Loucy (cell line): Measurements from ENCODE around the gene MACROD1.

Experiments
- H2AFZ ChIP-seq: fragments of 200-600 bp; sonication (generic); 2 replicates; pipeline ENCODE4 v1.6.0; 2016; ENCODE audit warnings: antibody characterized with exemption, mild to moderate bottlenecking, low read length, moderate library complexity
- H3F3A ChIP-seq: fragments of 200-600 bp; 2 replicates; pipeline ENCODE4 v1.6.0; 2016; ENCODE audit warnings: antibody characterized with exemption, low read depth, mild to moderate bottlenecking
- H3K27me3 ChIP-seq: fragments of 200-600 bp; sonication (generic); 2 replicates; pipeline ENCODE4 v1.6.1; 2014; ENCODE audit warnings: low read length, mild to moderate bottlenecking; ENCODE audit not compliant: insufficient read depth, poor library complexity, severe bottlenecking
- H3K36me3 ChIP-seq: fragments of 200-600 bp; sonication (generic); 2 replicates; pipeline ENCODE4 v1.6.1; 2016; ENCODE audit warnings: low read length; ENCODE audit not compliant: insufficient read depth
- H3K4me1 ChIP-seq: fragments of 200-600 bp; sonication (generic); 2 replicates; pipeline ENCODE4 v1.5.1; 2014; ENCODE audit warnings: low read length, mild to moderate bottlenecking; ENCODE audit not compliant: insufficient read depth, poor library complexity, severe bottlenecking
- H3K4me2 ChIP-seq: fragments of 200-600 bp; sonication (generic); 2 replicates; pipeline ENCODE4 v1.6.0; 2014; ENCODE audit warnings: antibody characterized with exemption, low read length, low read depth, mild to moderate bottlenecking; ENCODE audit not compliant: poor library complexity, severe bottlenecking
- H3K4me3 ChIP-seq: fragments of 200-600 bp; sonication (generic); 2 replicates; pipeline ENCODE4 v1.5.1; 2014; ENCODE audit warnings: low read length, mild to moderate bottlenecking, mixed read lengths; ENCODE audit not compliant: poor library complexity, severe bottlenecking
- H3K79me2 ChIP-seq: fragments of 200-600 bp; sonication (generic); 2 replicates; pipeline ENCODE4 v1.6.1; 2014; ENCODE audit warnings: low read length; ENCODE audit not compliant: insufficient read depth
- H3K9ac ChIP-seq: fragments of 200-600 bp; sonication (generic); 2 replicates; pipeline ENCODE4 v1.6.0; 2014; ENCODE audit warnings: mild to moderate bottlenecking, low read depth, low read length, moderate library complexity; ENCODE audit not compliant: poor library complexity, severe bottlenecking
- H3K9me2 ChIP-seq: fragments of 200-600 bp; sonication (generic); replicated peaks from 2 replicates; pipeline ENCODE4 v1.6.1; 2016; ENCODE audit warnings: low read depth, low read length, mixed read lengths
- H3K9me3 ChIP-seq: fragments of 200-600 bp; sonication (generic); 2 replicates; pipeline ENCODE4 v1.6.1; 2014; ENCODE audit warnings: mild to moderate bottlenecking, antibody characterized with exemption, low read length, low read depth; ENCODE audit not compliant: insufficient read depth
- H4K20me1 ChIP-seq: fragments of 200-600 bp; sonication (generic); 2 replicates; pipeline ENCODE4 v1.6.0; 2014; ENCODE audit warnings: antibody characterized with exemption, low read length, mild to moderate bottlenecking; ENCODE audit not compliant: insufficient read depth, poor library complexity, severe bottlenecking
- EZH2phosphoT487 ChIP-seq: fragments of 200-600 bp; IDR thresholded peaks from 2 replicates; pipeline ENCODE4 v1.6.1; 2018; ENCODE audit warnings: antibody characterized with exemption, mild to moderate bottlenecking, moderate library complexity, borderline replicate concordance
- TF ChIP-seq, protein P1 (sequence below): fragments of 200-600 bp; sonication (generic); conservative IDR thresholded peaks from 2 replicates; pipeline ENCODE4 v1.5.1; 2014; ENCODE audit warnings: mild to moderate bottlenecking, antibody characterized with exemption, low read length

Gene MACROD1

DNA sequence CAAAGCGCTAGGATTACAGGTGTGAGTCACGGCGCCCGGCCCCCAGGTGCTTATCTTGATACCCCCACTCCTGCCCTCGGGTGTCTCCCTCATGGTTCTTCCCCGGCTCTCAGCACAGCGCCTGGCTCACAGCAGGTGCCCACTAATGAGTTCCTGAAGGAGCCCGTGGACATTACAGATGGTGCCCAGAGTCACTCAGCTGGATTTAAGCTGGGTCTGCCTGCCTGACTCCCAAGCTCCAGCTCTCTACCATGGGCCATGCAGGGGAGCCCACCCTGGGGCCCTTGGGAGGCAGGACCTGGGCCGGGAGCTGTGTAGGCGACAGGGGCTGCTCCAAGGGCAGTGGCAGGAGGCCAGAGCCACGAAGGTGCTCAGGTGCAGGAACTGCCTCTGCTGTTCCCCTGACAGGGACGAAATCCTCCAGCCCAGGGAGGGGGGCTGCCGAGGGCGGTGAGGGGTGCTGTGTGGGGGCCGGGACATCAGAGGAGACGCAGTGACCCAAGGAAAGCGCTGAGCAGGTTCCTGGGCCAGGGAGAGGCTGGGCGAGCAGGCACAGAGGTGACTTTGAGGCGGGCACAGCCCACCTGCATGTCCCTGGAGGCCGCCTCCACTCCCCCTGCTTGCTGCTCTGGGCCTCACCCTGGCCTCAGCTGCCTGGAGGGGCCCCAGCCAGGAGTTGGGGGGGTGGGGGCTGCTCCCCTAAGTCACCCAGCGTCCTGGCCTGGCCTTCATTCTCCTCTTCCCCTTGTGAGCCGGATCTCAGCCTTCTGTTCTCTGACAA lies 144.7 kb downstream of the MACROD1 start:
- Histone ChIP-seq H3K4me3 (no peak overlapping the region), H3K79me2 (no peaks in the 10 kb centered on the region), H3K36me3 (no peaks in the 10 kb centered on the region), H3F3A (no peaks in the 10 kb centered on the region), H2AFZ (no peak overlapping the region), H3K4me2 (no peak overlapping the region), H3K27me3 (no peaks in the 10 kb centered on the region), H4K20me1 (no peaks in the 10 kb centered on the region), H3K9me2 (no peaks in the 10 kb centered on the region), H3K4me1 (no peaks in the 10 kb centered on the region), H3K9me3 (no peaks in the 10 kb centered on the region), H3K9ac (no peak overlapping the region)
- TF ChIP-seq EZH2phosphoT487 = no peak
- TF ChIP-seq, protein P1, sequence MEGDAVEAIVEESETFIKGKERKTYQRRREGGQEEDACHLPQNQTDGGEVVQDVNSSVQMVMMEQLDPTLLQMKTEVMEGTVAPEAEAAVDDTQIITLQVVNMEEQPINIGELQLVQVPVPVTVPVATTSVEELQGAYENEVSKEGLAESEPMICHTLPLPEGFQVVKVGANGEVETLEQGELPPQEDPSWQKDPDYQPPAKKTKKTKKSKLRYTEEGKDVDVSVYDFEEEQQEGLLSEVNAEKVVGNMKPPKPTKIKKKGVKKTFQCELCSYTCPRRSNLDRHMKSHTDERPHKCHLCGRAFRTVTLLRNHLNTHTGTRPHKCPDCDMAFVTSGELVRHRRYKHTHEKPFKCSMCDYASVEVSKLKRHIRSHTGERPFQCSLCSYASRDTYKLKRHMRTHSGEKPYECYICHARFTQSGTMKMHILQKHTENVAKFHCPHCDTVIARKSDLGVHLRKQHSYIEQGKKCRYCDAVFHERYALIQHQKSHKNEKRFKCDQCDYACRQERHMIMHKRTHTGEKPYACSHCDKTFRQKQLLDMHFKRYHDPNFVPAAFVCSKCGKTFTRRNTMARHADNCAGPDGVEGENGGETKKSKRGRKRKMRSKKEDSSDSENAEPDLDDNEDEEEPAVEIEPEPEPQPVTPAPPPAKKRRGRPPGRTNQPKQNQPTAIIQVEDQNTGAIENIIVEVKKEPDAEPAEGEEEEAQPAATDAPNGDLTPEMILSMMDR = no peak

DNA sequence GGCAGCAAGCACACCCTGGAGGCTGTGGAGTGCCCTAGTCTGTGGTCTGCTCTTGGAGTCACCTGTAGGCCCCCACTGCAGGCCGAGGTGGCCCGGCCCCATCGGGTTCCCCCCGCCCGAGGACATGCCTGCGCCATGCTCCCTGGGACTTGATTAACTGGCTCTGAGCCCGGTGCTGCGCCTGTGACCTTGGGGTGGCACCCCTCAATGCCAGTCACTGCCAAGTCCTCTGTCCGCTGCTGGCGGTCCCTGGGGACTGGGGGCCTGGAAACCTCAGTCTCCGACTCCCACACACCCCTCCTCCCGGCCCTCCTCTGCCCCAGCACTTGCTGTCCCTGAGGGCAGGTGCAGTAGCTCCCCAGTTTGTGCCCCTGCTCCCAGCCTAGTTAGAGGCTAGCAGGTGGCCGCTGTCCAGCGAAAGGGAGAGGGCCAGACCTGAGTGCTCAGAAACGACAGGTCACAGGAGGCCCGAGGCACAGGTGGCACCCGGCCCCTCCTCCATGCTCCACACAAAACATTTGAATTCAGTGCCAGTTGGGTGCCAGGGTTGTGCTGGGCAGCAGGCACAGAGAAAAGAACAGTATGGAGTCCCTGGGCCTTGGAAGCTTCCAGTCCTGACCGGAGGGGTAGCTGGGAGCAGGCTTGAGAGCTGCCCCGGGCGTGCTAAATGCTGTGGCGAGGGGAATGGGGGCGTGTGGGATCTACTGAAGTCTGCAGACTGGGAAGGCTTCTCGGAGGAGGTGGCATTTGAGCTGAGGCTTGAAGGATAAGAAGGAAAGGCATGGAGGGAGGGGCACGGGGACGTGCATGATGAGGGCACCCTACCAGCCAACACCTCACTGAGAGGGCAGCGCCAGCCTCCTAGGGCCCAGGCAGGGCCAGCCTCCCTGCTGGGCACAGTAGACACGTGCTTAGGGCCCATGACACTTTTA lies 146.5 kb downstream of the MACROD1 start:
- Histone ChIP-seq H3K9me3 (no peaks in the 10 kb centered on the region), H3K4me2 (no peak overlapping the region), H2AFZ (no peak overlapping the region), H3K4me3 (no peak overlapping the region), H3F3A (no peaks in the 10 kb centered on the region), H4K20me1 (no peaks in the 10 kb centered on the region), H3K36me3 (no peaks in the 10 kb centered on the region), H3K4me1 (no peaks in the 10 kb centered on the region), H3K9me2 (no peaks in the 10 kb centered on the region), H3K79me2 (no peaks in the 10 kb centered on the region), H3K9ac (no peak overlapping the region), H3K27me3 (no peaks in the 10 kb centered on the region)
- no peak for TF ChIP-seq EZH2phosphoT487
- TF ChIP-seq, protein P1 = no peak

DNA sequence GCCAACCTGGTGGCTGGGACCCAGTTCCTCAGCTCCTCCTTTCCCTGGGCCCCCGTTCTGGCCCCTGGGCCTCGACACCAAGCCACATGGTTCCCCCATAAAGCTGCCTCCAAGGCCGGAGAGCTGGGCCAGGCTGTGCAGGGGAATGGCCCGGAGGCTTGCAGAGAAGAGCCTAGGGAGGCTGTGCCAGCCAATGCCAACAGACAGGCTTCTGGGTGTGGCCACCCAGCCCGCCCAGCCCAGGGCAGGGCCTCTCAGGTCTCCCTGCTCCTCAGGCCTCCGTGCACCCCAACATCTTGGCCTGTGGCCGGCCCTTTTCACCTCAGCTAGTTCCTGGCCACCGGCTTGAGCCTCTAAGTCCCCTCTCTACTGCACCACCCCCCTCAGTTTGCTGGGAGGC lies 147.6 kb downstream of the MACROD1 start:
- H4K20me1 ChIP-seq = no peaks in the 10 kb centered on the region

More for the DNA sequence above, 147.6 kb downstream of the MACROD1 start:
- Histone ChIP-seq H3K9me2 (no peaks in the 10 kb centered on the region), H3K9ac (no peak overlapping the region), H3F3A (no peaks in the 10 kb centered on the region), H2AFZ (no peak overlapping the region), H3K4me2 (no peak overlapping the region), H3K4me1 (no peaks in the 10 kb centered on the region), H3K4me3 (no peak overlapping the region), H3K27me3 (no peaks in the 10 kb centered on the region), H3K9me3 (no peaks in the 10 kb centered on the region), H3K36me3 (no peaks in the 10 kb centered on the region), H3K79me2 (no peaks in the 10 kb centered on the region)
- TF ChIP-seq, protein P1 = no peak
- TF ChIP-seq EZH2phosphoT487 = no peak
